GM06990 (cell line): ENCODE results near the gene CRKL.

ENCODE experiments used
- DNase-seq: peaks from one replicate; pipeline ENCODE4 v3.0.0-alpha.2; 2011; ENCODE audit not compliant: insufficient read length; ENCODE audit errors: extremely low read depth
- H3K27me3 ChIP-seq: replicated peaks from 2 replicates; pipeline ENCODE4 v1.6.0; 2011; ENCODE audit warnings: low read length; ENCODE audit not compliant: control insufficient read depth, insufficient read depth
- H3K36me3 ChIP-seq: 2 replicates; pipeline ENCODE4 v1.5.1; 2011; ENCODE audit warnings: low read length; ENCODE audit not compliant: control insufficient read depth, insufficient read depth
- H3K4me3 ChIP-seq: replicated peaks from 2 replicates; pipeline ENCODE4 v1.5.1; 2011; ENCODE audit warnings: low read depth, mild to moderate bottlenecking, control low read depth, low read length
- TF ChIP-seq, protein P1 (sequence below): IDR thresholded peaks from 2 replicates; pipeline ENCODE4 v1.5.1; 2011; ENCODE audit warnings: low read length, control low read depth, mild to moderate bottlenecking, inconsistent platforms; ENCODE audit not compliant: insufficient read depth, poor library complexity, severe bottlenecking

CRKL gene

GRCh38 chr22:20952544-20953341 lies 35.5 kb downstream of the CRKL start:
- Histone ChIP-seq H3K36me3 (peaks cover 25% of the 10 kb centered on the region), H3K4me3 (no peak overlapping the region), H3K27me3 (no peaks in the 10 kb centered on the region)
- TF ChIP-seq, protein P1, sequence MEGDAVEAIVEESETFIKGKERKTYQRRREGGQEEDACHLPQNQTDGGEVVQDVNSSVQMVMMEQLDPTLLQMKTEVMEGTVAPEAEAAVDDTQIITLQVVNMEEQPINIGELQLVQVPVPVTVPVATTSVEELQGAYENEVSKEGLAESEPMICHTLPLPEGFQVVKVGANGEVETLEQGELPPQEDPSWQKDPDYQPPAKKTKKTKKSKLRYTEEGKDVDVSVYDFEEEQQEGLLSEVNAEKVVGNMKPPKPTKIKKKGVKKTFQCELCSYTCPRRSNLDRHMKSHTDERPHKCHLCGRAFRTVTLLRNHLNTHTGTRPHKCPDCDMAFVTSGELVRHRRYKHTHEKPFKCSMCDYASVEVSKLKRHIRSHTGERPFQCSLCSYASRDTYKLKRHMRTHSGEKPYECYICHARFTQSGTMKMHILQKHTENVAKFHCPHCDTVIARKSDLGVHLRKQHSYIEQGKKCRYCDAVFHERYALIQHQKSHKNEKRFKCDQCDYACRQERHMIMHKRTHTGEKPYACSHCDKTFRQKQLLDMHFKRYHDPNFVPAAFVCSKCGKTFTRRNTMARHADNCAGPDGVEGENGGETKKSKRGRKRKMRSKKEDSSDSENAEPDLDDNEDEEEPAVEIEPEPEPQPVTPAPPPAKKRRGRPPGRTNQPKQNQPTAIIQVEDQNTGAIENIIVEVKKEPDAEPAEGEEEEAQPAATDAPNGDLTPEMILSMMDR, result no peak
- no peak for DNase-seq

GRCh38 chr22:20953342-20953608 lies 36.1 kb downstream of the CRKL start:
- H3K27me3 ChIP-seq, result no peaks in the 10 kb centered on the region
- peaks cover 25% of the 10 kb centered on the region for H3K36me3 ChIP-seq
- TF ChIP-seq, protein P1, result no peak
- no peak overlapping the region for H3K4me3 ChIP-seq
- no peak for DNase-seq

- no peaks in the 10 kb centered on the region for H3K27me3 ChIP-seq
- H3K4me3 ChIP-seq, result no peak overlapping the region
- DNase-seq, result no peak
- TF ChIP-seq, protein P1, result no peak
- H3K36me3 ChIP-seq, result peaks cover 25% of the 10 kb centered on the region
Measured at GRCh38 chr22:20953668-20954500, 36.7 kb downstream of the CRKL start.

GRCh38 chr22:20955548-20955947 lies 38.3 kb downstream of the CRKL start:
- Histone ChIP-seq H3K4me3 (no peak overlapping the region), H3K36me3 (peaks cover 20% of the 10 kb centered on the region), H3K27me3 (no peaks in the 10 kb centered on the region)
- TF ChIP-seq, protein P1, result no peak
- DNase-seq, result no peak

DNA sequence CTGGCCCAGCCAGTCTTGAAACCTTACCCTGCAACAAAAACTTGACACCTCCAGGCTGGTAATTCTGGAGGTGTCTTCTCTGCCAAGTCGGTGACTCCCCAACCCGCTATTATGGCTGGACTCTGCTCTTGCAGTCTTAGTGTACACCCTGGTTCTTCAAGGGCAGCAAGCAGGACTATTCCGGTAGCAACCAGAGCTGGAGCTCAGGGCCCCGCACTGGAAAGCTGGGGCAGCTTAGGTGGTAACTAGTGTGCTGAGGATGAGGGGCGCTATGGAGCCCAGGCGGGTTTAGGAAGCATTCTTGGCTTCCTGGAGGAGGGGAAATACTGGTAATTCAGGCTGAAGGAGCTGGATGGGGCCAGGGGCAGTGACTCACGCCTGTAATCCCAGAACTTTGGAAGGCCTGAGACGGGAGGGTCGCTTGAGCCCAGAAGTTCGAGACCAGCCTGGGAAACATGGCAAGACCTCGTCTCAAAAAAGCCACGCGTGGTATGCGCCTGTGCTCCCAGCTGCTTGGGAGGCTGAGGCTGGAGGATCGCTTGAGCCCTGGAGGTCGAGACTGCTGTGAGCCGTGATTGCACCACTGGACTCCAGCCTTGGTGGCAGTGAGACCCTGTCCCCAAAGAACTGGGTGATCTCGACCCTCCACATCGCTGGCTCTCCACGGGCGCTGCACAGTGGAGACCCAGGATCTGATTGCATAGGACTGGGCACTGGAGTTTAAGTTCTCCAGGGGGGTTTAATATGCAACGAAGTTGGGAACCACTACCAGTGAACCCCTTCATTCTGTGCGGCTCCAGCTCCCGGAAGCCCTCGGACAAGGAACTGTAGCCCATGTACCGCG lies 39.3 kb downstream of the CRKL start:
- Histone ChIP-seq H3K4me3 (peak overlapping the region; percentile 70), H3K27me3 (no peaks in the 10 kb centered on the region), H3K36me3 (peaks cover 13% of the 10 kb centered on the region)
- TF ChIP-seq, protein P1, result no peak
- no peak for DNase-seq
